ENCODE measurements around the gene PASD1.

- TF ChIP-seq EZH2 (IDR thresholded peaks at IDR 0.05), result no peak
- TF ChIP-seq CTCF (IDR thresholded peaks at IDR 0.05), result no peak
These were observed 147.0 kb downstream of the PASD1 start for GRCh38 chrX:151710457-151710856.

Measured in neural progenitor cell (in vitro differentiated cells).